Activated naive CD4-positive, alpha-beta T cell treated with anti-CD3 and anti-CD28 coated beads, Interleukin-2, amount 50 U/mL, for 24 hours (primary cell): ENCODE results near the gene HMGXB3.

Source experiments
- H3K27ac Mint-ChIP-seq: one replicate; pipeline ENCODE4 v1.8.0; 2021; ENCODE audit warnings: mild to moderate bottlenecking, mixed read lengths
- H3K27me3 Mint-ChIP-seq: one replicate; pipeline ENCODE4 v1.8.0; 2021; ENCODE audit warnings: mixed read lengths
- H3K36me3 Mint-ChIP-seq: one replicate; pipeline ENCODE4 v1.8.0; 2021; ENCODE audit warnings: mixed read lengths
- H3K4me1 Mint-ChIP-seq: one replicate; pipeline ENCODE4 v1.8.0; 2021; ENCODE audit warnings: mixed read lengths
- H3K4me3 Mint-ChIP-seq: one replicate; pipeline ENCODE4 v1.8.0; 2021; ENCODE audit warnings: mild to moderate bottlenecking, mixed read lengths
- H3K9me3 Mint-ChIP-seq: one replicate; pipeline ENCODE4 v1.8.0; 2021; ENCODE audit warnings: mixed read lengths

HMGXB3 gene

GRCh38 chr5:150064681-150065220, 64.2 kb downstream of the HMGXB3 start:
- H3K27ac Mint-ChIP-seq = no peak overlapping the region
- no peaks in the 10 kb centered on the region for H3K9me3 Mint-ChIP-seq
- no peaks in the 10 kb centered on the region for H3K36me3 Mint-ChIP-seq
- no peaks in the 10 kb centered on the region for H3K4me1 Mint-ChIP-seq
- no peaks in the 10 kb centered on the region for H3K27me3 Mint-ChIP-seq
- no peak overlapping the region for H3K4me3 Mint-ChIP-seq

- H3K4me3 Mint-ChIP-seq = no peak overlapping the region
- no peaks in the 10 kb centered on the region for H3K9me3 Mint-ChIP-seq
- H3K4me1 Mint-ChIP-seq = no peaks in the 10 kb centered on the region
- no peaks in the 10 kb centered on the region for H3K36me3 Mint-ChIP-seq
- H3K27me3 Mint-ChIP-seq = no peaks in the 10 kb centered on the region
- H3K27ac Mint-ChIP-seq = no peak overlapping the region
These were observed 64.8 kb downstream of the HMGXB3 start for GRCh38 chr5:150065346-150065745.

- Mint-ChIP-seq H3K27ac (no peak overlapping the region), H3K4me3 (no peak overlapping the region), H3K36me3 (no peaks in the 10 kb centered on the region), H3K9me3 (no peaks in the 10 kb centered on the region), H3K27me3 (no peaks in the 10 kb centered on the region), H3K4me1 (no peaks in the 10 kb centered on the region)
These were observed 65.3 kb downstream of the HMGXB3 start for GRCh38 chr5:150065886-150066285.

- no peaks in the 10 kb centered on the region for H3K9me3 Mint-ChIP-seq
These were observed 65.9 kb downstream of the HMGXB3 start for GRCh38 chr5:150066436-150066835.

GRCh38 chr5:150066901-150067396, 66.4 kb downstream of the HMGXB3 start:
- Mint-ChIP-seq H3K9me3 (no peaks in the 10 kb centered on the region), H3K27ac (no peak overlapping the region), H3K4me1 (no peaks in the 10 kb centered on the region), H3K4me3 (no peak overlapping the region), H3K36me3 (no peaks in the 10 kb centered on the region), H3K27me3 (no peaks in the 10 kb centered on the region)

More at GRCh38 chr5:150066436-150066835, 65.9 kb downstream of the HMGXB3 start:
- Mint-ChIP-seq H3K27ac (no peak overlapping the region), H3K27me3 (no peaks in the 10 kb centered on the region), H3K36me3 (no peaks in the 10 kb centered on the region), H3K4me1 (no peaks in the 10 kb centered on the region), H3K4me3 (no peak overlapping the region)

GRCh38 chr5:150067405-150067960, 66.9 kb downstream of the HMGXB3 start:
- no peak overlapping the region for H3K4me3 Mint-ChIP-seq
- no peak overlapping the region for H3K27ac Mint-ChIP-seq

GRCh38 chr5:150068071-150068470, 67.5 kb downstream of the HMGXB3 start:
- Mint-ChIP-seq H3K36me3 (no peaks in the 10 kb centered on the region), H3K4me1 (no peaks in the 10 kb centered on the region), H3K4me3 (no peak overlapping the region), H3K27ac (no peak overlapping the region), H3K9me3 (no peaks in the 10 kb centered on the region), H3K27me3 (no peaks in the 10 kb centered on the region)

More at GRCh38 chr5:150067405-150067960, 66.9 kb downstream of the HMGXB3 start:
- Mint-ChIP-seq H3K9me3 (no peaks in the 10 kb centered on the region), H3K4me1 (no peaks in the 10 kb centered on the region), H3K27me3 (no peaks in the 10 kb centered on the region), H3K36me3 (no peaks in the 10 kb centered on the region)

GRCh38 chr5:150068472-150068871, 67.9 kb downstream of the HMGXB3 start:
- Mint-ChIP-seq H3K4me3 (no peak overlapping the region), H3K27me3 (no peaks in the 10 kb centered on the region), H3K36me3 (no peaks in the 10 kb centered on the region), H3K9me3 (no peaks in the 10 kb centered on the region), H3K27ac (no peak overlapping the region), H3K4me1 (no peaks in the 10 kb centered on the region)

GRCh38 chr5:150068961-150069645, 68.6 kb downstream of the HMGXB3 start:
- no peaks in the 10 kb centered on the region for H3K9me3 Mint-ChIP-seq
- no peaks in the 10 kb centered on the region for H3K4me1 Mint-ChIP-seq
- no peak overlapping the region for H3K27ac Mint-ChIP-seq
- H3K36me3 Mint-ChIP-seq = no peaks in the 10 kb centered on the region
- H3K27me3 Mint-ChIP-seq = no peaks in the 10 kb centered on the region
- no peak overlapping the region for H3K4me3 Mint-ChIP-seq

GRCh38 chr5:150069672-150070627, 69.4 kb downstream of the HMGXB3 start:
- no peak overlapping the region for H3K27ac Mint-ChIP-seq
- H3K9me3 Mint-ChIP-seq = no peaks in the 10 kb centered on the region
- no peak overlapping the region for H3K4me3 Mint-ChIP-seq

GRCh38 chr5:150070821-150071220, 70.3 kb downstream of the HMGXB3 start:
- no peaks in the 10 kb centered on the region for H3K36me3 Mint-ChIP-seq
- no peaks in the 10 kb centered on the region for H3K27me3 Mint-ChIP-seq
- no peak overlapping the region for H3K27ac Mint-ChIP-seq
- no peaks in the 10 kb centered on the region for H3K4me1 Mint-ChIP-seq
- no peak overlapping the region for H3K4me3 Mint-ChIP-seq
- H3K9me3 Mint-ChIP-seq = no peaks in the 10 kb centered on the region

More at GRCh38 chr5:150069672-150070627, 69.4 kb downstream of the HMGXB3 start:
- Mint-ChIP-seq H3K27me3 (no peaks in the 10 kb centered on the region), H3K4me1 (no peaks in the 10 kb centered on the region), H3K36me3 (no peaks in the 10 kb centered on the region)

GRCh38 chr5:150073086-150073625, 72.6 kb downstream of the HMGXB3 start:
- Mint-ChIP-seq H3K27ac (no peak overlapping the region), H3K9me3 (no peaks in the 10 kb centered on the region), H3K4me3 (no peak overlapping the region)

GRCh38 chr5:150073677-150074076, 73.1 kb downstream of the HMGXB3 start:
- no peaks in the 10 kb centered on the region for H3K9me3 Mint-ChIP-seq
- H3K4me3 Mint-ChIP-seq = no peak overlapping the region

More at GRCh38 chr5:150073086-150073625, 72.6 kb downstream of the HMGXB3 start:
- H3K4me1 Mint-ChIP-seq = no peaks in the 10 kb centered on the region
- H3K36me3 Mint-ChIP-seq = no peaks in the 10 kb centered on the region
- no peaks in the 10 kb centered on the region for H3K27me3 Mint-ChIP-seq

GRCh38 chr5:150075233-150075632, 74.7 kb downstream of the HMGXB3 start:
- Mint-ChIP-seq H3K36me3 (no peaks in the 10 kb centered on the region), H3K27ac (no peak overlapping the region), H3K9me3 (no peaks in the 10 kb centered on the region), H3K27me3 (peaks cover 2% of the 10 kb centered on the region), H3K4me1 (no peaks in the 10 kb centered on the region), H3K4me3 (no peak overlapping the region)

More at GRCh38 chr5:150073677-150074076, 73.1 kb downstream of the HMGXB3 start:
- Mint-ChIP-seq H3K36me3 (no peaks in the 10 kb centered on the region), H3K27me3 (peaks cover 1% of the 10 kb centered on the region), H3K4me1 (no peaks in the 10 kb centered on the region), H3K27ac (no peak overlapping the region)

- Mint-ChIP-seq H3K27me3 (peaks cover 2% of the 10 kb centered on the region), H3K9me3 (no peaks in the 10 kb centered on the region), H3K36me3 (no peaks in the 10 kb centered on the region), H3K27ac (no peak overlapping the region), H3K4me3 (no peak overlapping the region), H3K4me1 (no peaks in the 10 kb centered on the region)
These were observed 75.3 kb downstream of the HMGXB3 start for GRCh38 chr5:150075806-150076205.
